ENCODE results near the gene ZCCHC2. TPM values are rescaled to one million over a fixed set of nuclear protein-coding genes. Genes with fewer than 3 reads are reported as not detected.

Gene ZCCHC2
- total RNA-seq, 1 donor from 2014 or later = 9.1 TPM

Other genes starting within 250 kb of the ZCCHC2 start
- under 0.01 TPM for gene TNFRSF11A, start 197.7 kb upstream of the ZCCHC2 start, total RNA-seq
- gene PHLPP1, start 192.5 kb downstream of the ZCCHC2 start, total RNA-seq = 17.0 TPM

Measured in temporal lobe (tissue), 1 donor.